HG03066 (cell line): Measurements from ENCODE around the gene ACTN4.

Experiments used
- ATAC-seq: cut with Tn5 transposase; IDR thresholded peaks from one replicate; pipeline ENCODE4 v1.9.1; 2021; ENCODE audit warnings: low read depth; ENCODE audit not compliant: unreplicated experiment

Gene ACTN4

DNA sequence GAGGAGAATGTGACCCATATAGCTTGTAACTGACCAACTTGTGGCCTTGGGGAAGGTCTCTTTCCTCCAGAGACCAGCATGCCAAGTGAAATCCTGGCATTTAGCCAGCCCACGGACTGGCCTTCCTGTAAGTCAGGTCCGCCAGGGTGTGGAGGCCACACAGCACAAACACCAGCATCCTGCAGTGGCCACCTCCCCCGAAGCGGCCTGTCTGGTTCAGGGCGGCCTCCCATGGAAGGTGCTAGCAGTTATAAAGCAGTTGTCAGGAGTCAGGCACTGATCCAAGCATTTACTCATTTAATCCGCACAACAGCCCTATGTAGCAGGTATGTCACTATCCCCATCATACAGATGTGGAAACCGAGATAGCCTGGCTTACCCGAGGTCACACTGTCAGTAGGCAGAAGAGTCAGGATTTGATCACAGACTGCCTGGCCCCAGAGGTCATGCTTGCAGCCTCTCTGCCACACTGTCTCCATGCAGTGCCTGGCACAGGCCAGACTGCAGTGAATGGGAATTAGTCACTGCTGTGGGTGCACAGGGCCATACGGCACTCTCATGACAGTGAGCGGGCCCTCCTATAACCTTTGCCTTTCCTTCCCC lies 60.2 kb downstream of the ACTN4 start:
- no peak for ATAC-seq

DNA sequence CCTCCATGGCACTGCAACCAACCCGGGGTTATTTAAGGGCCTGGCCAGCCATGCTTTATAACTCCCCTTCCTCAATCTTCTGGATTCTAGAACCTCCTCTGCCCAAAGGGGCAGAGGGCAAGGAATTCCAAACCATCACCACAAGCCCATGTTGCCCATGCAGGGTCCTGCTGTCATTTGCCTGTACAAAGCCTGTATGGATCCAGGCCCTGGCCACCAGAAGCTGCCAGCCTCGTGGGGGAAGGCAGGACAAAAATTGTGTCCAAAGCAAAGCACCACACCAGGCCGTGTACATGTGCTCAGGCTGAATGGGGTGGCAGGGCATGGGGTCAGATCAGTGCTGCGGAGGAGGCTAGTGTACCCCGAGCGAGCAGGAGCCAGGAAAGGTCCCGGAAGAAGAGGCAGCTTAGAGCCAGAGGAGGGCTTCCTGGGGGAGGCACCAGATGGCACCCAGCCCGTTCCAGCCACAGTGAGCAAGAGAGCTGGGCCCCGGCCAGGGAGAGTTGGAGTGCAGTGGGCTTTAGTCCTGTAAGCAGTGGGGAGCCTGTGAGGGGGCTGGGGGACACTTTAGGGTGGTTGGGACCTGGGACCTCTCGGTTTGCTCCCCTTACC lies 61.1 kb downstream of the ACTN4 start:
- no peak for ATAC-seq

DNA sequence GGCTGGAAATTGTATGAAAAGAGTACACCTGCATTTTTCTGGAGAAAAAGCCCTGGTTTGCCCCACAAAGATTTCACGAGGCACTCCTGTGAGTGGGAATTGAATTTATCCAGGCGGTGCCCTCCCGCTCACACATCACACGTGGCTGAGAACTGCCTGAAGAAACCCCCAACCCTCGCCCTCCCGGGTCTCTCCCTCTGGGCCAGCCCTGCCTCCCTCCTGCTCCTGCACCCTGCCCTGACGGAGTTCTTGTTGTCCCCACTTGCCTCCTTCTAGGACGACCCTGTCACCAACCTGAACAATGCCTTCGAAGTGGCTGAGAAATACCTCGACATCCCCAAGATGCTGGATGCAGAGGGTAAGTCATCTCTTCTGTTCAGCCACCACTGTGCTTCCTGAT lies 61.7 kb downstream of the ACTN4 start:
- no peak for ATAC-seq

DNA sequence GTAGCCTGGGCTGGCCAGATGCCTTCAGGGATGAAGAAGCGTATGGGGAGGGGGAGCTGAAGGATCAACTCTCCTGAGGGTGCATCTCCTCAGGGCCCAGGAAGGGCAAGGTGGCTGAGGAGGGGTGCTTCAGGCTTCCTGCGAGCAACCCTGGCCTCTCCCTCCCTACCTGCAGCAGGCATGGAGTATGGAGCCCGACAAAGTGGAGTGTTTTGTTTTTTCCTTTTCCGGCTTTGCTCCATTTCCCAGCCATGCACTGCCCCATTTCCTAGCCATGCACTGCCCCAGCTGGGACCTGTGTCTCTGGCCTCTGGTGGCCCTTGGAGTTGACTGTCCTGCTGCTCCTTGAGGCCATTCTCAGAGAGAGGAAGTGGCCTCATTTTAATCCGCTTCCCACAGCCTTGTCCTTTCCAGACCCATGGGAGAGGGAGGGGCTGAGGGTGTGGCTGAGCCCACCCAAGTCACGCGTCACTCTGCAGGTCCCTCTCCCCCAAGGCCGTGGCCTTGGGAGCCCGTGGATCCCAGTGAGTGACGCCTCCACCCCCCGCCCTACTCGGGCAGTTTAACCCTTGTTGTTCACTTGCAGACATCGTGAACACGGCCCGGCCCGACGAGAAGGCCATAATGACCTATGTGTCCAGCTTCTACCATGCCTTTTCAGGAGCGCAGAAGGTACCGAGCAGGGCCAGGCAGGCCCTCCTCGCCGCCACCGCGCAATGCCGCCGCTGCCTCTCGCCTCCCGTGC lies 62.4 kb downstream of the ACTN4 start:
- ATAC-seq = no peak

DNA sequence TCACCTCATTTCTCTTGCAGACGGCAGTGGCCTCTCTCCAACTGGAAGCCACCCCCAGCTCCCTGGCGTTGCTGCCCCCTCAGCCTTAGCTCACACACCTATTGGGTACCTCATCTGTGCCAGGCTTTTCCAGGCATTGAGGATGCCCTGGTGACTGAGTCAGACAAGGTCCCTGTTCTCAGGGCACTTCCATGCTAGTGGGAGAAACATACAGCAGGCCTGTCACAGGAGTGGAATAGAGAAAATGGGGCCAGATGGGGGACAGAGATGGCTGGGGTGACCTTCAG lies 62.9 kb downstream of the ACTN4 start:
- ATAC-seq = no peak

DNA sequence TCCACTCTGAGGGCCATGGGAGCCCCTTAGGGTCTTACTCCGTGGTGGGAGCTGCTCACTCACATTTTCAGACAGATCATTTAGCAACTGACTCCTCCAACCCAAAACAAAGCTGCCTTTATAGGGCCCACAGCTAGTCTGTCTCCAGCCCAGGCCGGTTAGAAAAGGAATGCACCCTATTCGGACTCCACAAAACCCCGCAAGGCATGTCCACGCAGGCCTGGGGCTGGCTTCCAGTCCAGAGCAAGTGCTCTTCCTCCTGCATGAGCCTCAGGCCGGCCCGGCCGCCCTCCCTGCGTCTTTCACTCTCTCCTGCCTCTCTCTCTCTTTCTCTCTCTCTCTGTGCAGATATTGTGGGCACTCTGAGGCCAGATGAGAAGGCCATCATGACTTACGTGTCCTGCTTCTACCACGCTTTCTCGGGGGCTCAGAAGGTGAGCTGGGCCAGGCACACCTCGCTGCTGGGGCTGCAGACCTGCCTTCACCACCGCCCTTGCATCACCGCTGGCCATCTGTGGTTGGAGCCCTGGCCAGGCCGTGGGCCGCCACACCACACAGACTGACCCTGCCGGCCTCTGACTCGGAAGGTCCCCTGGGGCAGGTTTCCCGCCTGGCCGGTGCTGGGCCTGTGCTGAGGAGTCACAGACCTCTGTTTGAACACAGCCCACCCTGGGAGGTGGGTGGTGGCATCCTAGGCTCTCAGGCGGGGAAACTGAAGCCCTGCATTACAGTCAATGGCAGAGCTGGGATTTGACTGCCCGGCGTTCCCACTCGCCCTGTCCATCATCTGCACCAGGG lies 63.7 kb downstream of the ACTN4 start:
- ATAC-seq = no peak

DNA sequence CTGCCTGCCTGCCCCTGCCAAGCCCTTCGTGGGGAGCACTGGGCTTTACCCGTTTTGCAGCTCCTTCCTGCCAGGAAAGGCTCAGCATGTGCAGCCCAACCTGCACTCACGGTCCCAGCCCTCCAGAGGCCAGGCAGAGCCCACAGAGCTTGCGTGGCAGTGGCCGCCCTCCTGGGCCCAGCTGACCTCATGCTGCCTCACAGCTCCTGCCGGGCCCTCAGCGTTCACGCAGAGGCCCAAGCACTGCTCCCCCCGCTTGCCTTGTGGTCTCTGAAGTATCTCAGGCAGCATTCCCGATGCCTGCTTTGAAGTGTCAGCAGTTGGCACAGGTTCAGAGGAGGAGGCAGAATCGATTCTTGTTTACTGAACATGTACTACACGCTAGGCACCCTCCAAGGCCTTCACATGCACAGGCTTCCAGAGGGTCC lies 64.3 kb downstream of the ACTN4 start:
- no peak for ATAC-seq

DNA sequence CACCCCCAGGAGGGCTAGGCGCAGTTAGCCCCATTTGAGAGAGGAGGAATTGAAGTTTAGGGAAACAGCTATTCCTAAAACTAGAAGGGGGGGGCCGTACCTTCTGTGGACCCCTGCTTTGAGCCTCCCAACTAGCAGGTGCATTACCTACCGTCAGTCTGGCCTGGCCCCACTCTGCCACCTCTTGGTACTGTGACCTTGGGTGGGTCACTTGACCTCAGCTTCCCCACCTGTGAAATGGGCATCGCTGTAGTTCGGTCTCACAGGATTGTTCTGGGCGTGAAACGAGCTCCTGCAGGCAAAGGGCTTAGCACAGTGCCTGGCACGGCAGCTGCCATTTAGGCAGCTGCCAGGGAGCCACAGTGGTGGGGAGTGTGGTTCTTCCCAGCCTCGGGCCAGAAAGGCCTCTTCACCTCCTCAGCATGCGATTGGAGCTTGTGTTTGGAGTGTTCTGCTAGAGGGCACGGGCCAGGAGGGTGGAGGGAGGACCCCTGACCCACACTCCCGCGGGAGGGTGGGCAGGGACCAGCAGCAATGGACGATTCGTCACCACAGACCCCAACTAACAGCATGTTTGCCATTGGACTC lies 64.8 kb downstream of the ACTN4 start:
- ATAC-seq = no peak

DNA sequence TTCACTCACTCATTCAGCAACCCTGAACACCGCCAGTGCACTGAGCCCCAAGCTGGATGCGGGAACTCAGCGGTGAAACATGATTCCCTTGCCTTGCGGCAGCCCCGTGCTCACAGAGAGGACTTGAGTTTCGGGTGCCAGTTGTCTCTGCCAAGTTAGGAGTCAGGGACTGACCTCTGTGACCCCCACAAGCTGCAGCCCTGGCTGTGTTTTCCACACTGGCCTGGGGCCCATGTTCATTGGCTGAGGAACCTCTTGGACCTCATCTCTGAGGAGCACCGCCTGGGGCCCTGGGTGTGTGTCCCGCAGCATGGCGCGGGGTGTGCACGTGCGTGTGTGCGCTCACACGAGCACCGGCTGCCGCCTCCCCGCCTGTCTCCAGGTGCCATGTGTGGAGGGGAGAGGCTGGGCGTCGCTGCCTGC lies 65.8 kb downstream of the ACTN4 start:
- ATAC-seq = no peak

DNA sequence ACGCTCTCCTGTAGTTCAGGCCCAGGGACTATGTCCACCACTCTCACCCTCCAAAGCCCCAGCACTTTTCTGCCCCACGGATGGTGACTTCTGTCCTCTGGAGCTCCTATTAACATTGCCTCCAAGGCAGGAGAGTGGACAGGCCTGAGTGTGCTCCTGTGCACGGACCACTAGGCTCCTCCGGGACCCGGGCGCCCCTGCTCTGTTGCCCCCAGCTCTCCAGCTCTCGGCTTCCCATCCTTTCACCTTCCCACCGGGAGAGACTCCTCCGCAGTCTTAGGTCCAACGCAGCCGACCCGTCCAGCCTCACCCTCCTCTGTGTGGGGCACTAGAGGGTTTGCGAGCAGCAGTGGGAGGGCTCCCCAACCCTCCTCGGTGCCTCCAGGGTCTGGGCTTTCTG lies 66.4 kb downstream of the ACTN4 start:
- no peak for ATAC-seq

DNA sequence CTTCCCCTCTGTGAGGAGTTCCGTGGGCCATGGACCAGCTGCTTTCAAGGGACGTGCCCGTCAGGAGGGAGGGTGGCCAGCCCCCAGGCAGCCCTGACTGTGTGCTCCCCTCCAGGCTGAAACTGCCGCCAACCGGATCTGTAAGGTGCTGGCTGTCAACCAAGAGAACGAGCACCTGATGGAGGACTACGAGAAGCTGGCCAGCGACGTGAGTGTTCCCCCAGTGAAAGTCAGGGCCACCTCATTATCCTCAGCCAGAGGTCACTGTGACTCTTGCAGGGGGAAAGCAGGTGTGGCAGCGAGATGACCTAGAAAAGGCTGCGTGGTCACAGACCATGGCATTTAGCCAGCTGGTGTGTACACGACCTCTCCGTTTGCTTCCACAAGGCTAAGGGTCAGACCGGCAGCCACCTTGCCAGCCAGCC lies 66.9 kb downstream of the ACTN4 start:
- no peak for ATAC-seq

DNA sequence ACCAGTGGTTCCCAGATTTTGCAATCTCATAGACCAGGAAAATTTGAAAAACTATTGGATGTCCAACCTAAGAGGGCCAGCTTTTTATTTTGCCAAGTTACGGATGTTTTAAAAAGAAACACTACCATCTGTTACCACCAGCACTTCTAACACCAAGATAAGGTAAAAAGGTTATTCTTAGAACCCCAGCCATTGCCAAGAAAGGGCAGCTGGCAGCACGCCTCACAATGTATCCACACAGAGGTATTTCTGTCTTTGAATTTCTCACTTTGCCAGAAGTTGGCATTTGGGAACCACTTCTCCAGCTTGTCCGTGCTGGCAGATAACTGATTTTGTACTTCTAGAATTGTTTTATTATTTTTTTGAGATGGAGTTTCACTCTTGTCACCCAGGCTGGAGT lies 68.1 kb downstream of the ACTN4 start:
- ATAC-seq = no peak

DNA sequence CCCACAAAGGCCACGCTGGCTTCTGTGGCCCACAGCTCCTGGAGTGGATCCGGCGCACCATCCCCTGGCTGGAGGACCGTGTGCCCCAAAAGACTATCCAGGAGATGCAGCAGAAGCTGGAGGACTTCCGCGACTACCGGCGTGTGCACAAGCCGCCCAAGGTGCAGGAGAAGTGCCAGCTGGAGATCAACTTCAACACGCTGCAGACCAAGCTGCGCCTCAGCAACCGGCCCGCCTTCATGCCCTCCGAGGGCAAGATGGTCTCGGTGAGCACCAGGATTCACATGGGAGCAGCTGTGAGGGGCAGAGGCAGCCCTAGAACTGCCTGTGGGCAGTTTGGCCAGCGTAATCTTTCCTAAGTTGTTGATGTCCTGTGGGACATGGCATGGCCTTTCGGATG lies 69.6 kb downstream of the ACTN4 start:
- ATAC-seq = no peak

DNA sequence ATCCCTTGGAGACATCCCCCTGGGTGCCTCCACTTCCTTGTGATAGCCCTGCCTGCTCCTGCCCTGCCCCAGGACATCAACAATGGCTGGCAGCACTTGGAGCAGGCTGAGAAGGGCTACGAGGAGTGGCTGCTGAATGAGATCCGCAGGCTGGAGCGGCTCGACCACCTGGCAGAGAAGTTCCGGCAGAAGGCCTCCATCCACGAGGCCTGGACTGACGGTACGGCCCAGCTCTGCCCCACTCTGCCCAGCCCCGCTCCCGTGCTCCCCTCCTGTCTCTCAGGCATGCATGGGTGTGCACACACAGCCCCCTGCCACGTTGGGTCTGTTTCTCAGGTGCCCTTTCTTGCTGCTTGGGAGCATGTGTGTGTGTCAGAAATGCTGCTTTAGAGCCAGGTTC lies 70.4 kb downstream of the ACTN4 start:
- no peak for ATAC-seq

DNA sequence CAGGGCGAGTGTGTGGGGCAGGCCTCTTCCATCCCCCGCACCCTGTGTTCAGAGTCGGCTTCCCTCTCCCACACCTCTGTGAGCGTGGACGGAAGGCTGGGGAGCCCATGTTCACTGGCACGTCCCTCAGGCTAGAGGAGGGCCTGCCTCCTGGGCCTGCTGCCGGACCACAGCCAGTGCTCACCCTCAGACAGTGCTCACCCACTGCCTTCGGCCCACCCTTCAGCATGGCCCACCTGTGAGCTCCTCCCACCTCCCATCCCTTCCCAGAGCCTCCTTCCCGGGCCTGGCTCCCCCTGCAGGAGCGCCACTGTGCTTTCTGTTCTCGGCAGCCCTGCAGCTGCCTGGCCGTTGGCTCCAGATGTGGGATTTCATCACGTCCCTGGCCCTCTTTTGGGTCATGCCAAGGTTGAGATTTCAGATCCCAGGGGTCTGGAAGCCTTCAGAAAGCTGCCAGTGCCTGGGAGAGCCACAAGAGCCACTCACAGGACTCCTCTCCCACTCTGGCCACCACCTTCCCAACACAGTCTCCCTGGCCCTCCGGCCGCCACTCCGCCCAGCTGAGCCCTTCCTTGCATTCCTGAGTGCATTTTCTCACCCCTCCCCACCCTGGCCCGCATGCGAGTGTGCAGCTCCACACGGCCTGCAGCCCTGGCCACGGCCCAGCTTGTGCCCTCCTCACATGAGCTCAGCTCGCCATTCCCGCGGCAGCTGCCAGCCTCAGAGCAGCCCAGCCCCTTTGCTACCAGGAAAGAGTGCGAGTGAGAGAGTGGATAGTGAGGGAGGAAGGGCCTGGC lies 71.5 kb downstream of the ACTN4 start:
- ATAC-seq = no peak

DNA sequence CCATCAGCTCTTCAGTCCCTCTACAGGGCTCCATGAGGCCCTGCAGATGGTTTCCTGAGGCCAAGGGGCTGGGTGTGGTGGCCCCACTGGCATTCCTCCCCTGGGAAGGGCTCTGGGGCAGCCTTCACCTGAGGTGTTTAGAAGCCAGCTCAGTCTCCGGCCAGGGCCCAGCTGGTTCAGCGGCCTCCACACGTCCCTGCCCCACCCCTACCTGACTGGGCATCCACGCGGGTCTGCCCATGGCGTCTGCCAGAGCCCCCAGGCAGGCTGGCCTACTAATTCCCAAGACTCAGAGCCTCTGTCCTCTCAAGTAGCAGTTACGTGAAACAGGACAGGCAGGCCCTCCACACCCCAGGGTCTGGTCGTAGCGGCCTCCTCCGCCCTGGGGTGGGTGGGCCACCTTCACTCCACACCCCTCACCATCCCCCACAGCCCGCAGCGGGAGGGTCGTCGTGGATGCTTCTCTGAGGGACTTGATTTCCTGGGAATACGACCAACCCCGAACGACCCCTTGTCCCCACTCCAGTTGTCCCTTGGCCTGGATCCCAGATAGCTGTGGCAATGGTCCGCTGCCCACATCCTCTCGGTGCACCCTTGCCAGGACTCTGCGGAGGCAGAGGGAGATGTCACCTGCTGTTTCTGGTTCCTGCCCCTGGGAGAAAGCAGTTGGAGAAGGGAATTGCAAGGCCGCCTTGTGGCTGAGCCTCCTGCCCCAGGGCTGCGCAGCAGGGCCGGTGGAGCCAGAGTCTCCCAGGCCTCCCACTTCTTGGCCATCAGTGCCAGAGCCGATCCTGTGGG lies 72.5 kb downstream of the ACTN4 start:
- no peak for ATAC-seq

DNA sequence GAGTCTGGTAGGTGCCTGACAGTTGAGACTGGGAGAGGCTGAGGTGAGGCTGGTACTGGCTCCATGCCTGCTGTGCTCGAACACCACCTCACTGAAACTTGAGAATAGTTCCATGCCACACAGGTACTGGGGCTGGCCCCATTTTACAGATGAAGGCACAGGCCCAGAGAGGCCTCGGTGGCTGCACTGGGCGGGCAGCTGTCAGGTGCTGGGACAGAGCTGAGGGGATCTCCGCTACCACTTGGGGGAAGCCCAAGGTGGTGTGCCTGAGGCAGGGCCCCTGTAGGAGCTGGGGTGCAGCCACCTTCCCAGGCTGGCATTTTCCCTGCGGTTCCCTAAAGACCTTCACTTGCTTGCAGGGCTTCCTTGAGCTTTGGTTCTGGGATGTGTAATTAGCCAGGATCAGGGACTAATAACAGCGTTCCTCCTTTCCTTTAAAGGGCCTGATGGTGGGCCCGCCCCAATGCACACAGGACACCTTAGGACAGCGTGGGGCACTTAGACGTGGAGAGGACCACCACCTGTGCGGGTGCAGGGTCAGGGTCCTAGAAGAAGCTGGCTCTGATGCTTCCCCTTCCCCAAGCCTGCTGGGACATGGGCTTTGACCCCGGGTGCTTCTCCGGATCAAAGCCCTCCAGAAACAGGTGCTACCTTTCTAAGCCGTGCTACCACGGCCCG lies 73.2 kb downstream of the ACTN4 start:
- ATAC-seq = no peak

DNA sequence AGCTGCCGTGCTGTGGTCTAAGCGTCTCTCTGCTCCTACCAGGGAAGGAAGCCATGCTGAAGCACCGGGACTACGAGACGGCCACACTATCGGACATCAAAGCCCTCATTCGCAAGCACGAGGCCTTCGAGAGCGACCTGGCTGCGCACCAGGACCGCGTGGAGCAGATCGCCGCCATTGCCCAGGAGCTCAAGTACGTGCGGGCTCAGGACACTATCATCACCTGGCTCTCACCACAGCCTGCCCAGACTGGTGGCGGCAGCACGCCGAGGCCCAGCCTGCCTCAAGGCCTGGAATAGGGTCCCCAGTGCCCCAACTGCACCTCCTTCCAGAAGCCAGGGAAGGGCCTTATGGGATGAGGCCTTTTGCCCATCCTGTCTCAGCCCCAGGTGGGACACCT lies 74.0 kb downstream of the ACTN4 start:
- ATAC-seq = no peak
